Spleen (tissue), 11 donors: ENCODE data around the gene AHDC1. TPM values are rescaled to one million over a fixed set of nuclear protein-coding genes. Genes with fewer than 3 reads are reported as not detected.

ENCODE experiments used
- DNase-seq: peaks from one replicate; pipeline ENCODE4 v3.0.0-alpha.2; 2020
- H3K27ac ChIP-seq, 8 donors: fragments of 200-600 bp; sonication (generic) in 7 of 8; 1 replicate in 4 of 8; 2 replicates in 4 of 8; pipeline versions ENCODE4 v1.5.0 to v1.8.0; 2016 to 2021; ENCODE audit warnings: inconsistent platforms in 4 of 8, mild to moderate bottlenecking in 4 of 8, moderate library complexity in 1 of 8
- H3K27me3 ChIP-seq, 7 donors: fragments of 200-600 bp; sonication (generic) in 6 of 7; replicated peaks in 1 of 7; 1 replicate in 4 of 7; 2 replicates in 3 of 7; pipeline versions ENCODE4 v1.5.0 to v1.8.0; 2016 to 2021; ENCODE audit warnings: inconsistent platforms in 3 of 7, mild to moderate bottlenecking in 1 of 7
- H3K36me3 ChIP-seq, 6 donors: fragments of 200-600 bp; sonication (generic) in 5 of 6; 1 replicate in 4 of 6; 2 replicates in 2 of 6; pipeline versions ENCODE4 v1.5.0 to v1.8.0; 2016 to 2021; ENCODE audit warnings: inconsistent platforms in 2 of 6
- H3K4me1 ChIP-seq, 6 donors: fragments of 200-600 bp; sonication (generic) in 5 of 6; 1 replicate in 3 of 6; 2 replicates in 3 of 6; pipeline versions ENCODE4 v1.5.0 to v1.8.0; 2016 to 2021; ENCODE audit warnings: inconsistent platforms in 3 of 6
- H3K4me3 ChIP-seq, 8 donors: fragments of 200-600 bp; sonication (generic) in 7 of 8; 1 replicate in 4 of 8; 2 replicates in 4 of 8; pipeline versions ENCODE4 v1.5.0 to v1.8.0; 2016 to 2021; ENCODE audit warnings: inconsistent platforms in 4 of 8, mild to moderate bottlenecking in 4 of 8, moderate library complexity in 2 of 8
- H3K9me3 ChIP-seq, 8 donors: fragments of 200-600 bp; sonication (generic) in 7 of 8; 1 replicate in 4 of 8; 2 replicates in 4 of 8; pipeline versions ENCODE4 v1.5.0 to v1.8.0; 2016 to 2021; ENCODE audit warnings: inconsistent platforms in 4 of 8
- CTCF ChIP-seq, 11 experiments: fragments of 200-600 bp in 7 of 11; fragments of 450-650 bp in 4 of 11; sonication (generic) in 4 of 11; IDR thresholded peaks in 8 of 11; conservative IDR thresholded peaks in 3 of 11; 1 replicate in 7 of 11; 2 replicates in 4 of 11; pipeline versions ENCODE4 v1.4.0 to v1.8.0; 2016 to 2021; ENCODE audit warnings: antibody characterized with exemption in 11 of 11, inconsistent platforms in 4 of 11, mild to moderate bottlenecking in 1 of 11
- POLR2A ChIP-seq, 3 donors: fragments of 450-650 bp; IDR thresholded peaks; one replicate each; pipeline ENCODE4 v1.5.1; 2017; ENCODE audit warnings: antibody characterized with exemption in 3 of 3, mild to moderate bottlenecking in 1 of 3
- POLR2AphosphoS5 ChIP-seq, 3 donors: sonication (generic); formaldehyde crosslinking; IDR thresholded peaks; one replicate each; pipeline ENCODE4 v1.5.1; 2017; ENCODE audit warnings: antibody characterized with exemption in 3 of 3
- WGBS, 5 donors: extraction: QIAGEN DNeasy Blood & Tissue Kit in 3 of 5; methylation state at CpG; one replicate each; pipeline versions ENCODE4 v1.1.5 to v1.1.7; 2013 to 2018; 5-methylcytosine and 5-hydroxymethylcytosine counted together
- intact Hi-C: fragments of 100-400 bp; cut with DNase I; formaldehyde crosslinking; loops from one replicate; pipeline ENCODE4 v1.15.0; 2023; ENCODE audit warnings: low total_unique reads
- polyA plus RNA-seq, 3 donors: library from polyadenylated mRNA; stranded (reverse); fragments of 200-250 nt; gene quantifications; one replicate each; pipeline ENCODE4 v1.2.1, GENCODE V29; 2013
- total RNA-seq, 7 donors: library from RNA; depleted of rRNA in 3 of 7; stranded (reverse); fragments of >200 nt in 3 of 7; fragmentation: NEBNext Ultra II Directional in 4 of 7; extraction: Animal tissue kit (Norgen Biotek cat#: 25700) in 4 of 7; gene quantifications; one replicate each; pipeline versions ENCODE4 v1.1.0 to v1.2.1, GENCODE V29; 2016 to 2021
- donor health status: healthy with polysubstance abuse.
- donor health status: DM: no; HTN: no; CAD: no; lungs with moderate emphysema.
- donor health status: DM: no; HTN: no; CAD: no.
- donor health status: Bipolar disorder and iron deficiency.
- donor health status: healthy.
- donor health status: DM: no; HTN: no; CAD: no.
- donor health status: DM: yes; HTN: yes; CAD: no.

The AHDC1 gene
- total and polyA plus RNA-seq, 10 donors = 3.2 to 104 (median 42.7) TPM

- Histone ChIP-seq H3K27me3 (no peaks in the 10 kb centered on the region), H3K9me3 (no peaks in the 10 kb centered on the region), H3K4me3 (no peak overlapping the region), H3K27ac (peak overlapping the region in 6 of 8 donors; percentile 51 to 66 (median 63)), H3K36me3 (peaks cover 0 to 38% (median 28%) of the 10 kb centered on the region in 6 donors), H3K4me1 (peaks cover 33 to 99% (median 65%) of the 10 kb centered on the region in 6 donors)
- intact Hi-C loops = loop anchor here (2.0 to 10.0 kb wide), 4 partner anchors 53 to 207 kb away; partner anchors contain the start of gene WASF2
- DNase-seq = no peak
- TF ChIP-seq POLR2AphosphoS5 (IDR thresholded peaks at IDR 0.05) (no peak), CTCF (IDR thresholded peaks at IDR 0.05 in 8 of 11, conservative IDR thresholded peaks at IDR 0.05 in 3 of 11) (peak in 1 of 11 experiments; percentile 8)
- WGBS, 5 donors = 54 to 69% (median 62%) methylated on average over 12 of the region's 12 CpGs
Measured at GRCh38 chr1:27609618-27610240, 5.8 kb upstream of the AHDC1 start.

- peak in 2 of 3 donors; percentile 9 to 17 for TF ChIP-seq POLR2AphosphoS5 (IDR thresholded peaks at IDR 0.05)
- TF ChIP-seq CTCF (IDR thresholded peaks at IDR 0.05 in 8 of 11, conservative IDR thresholded peaks at IDR 0.05 in 3 of 11) = no peak
- intact Hi-C loops = loop anchor here (2.0 to 10.0 kb wide), 4 partner anchors 54 to 207 kb away; partner anchors contain the start of gene WASF2
Measured at GRCh38 chr1:27609210-27609555, 5.2 kb upstream of the AHDC1 start.

GRCh38 chr1:27607239-27607804 is 3.4 kb upstream of the AHDC1 start:
- Histone ChIP-seq H3K9me3 (no peaks in the 10 kb centered on the region), H3K4me3 (no peak overlapping the region), H3K4me1 (peaks cover 28 to 94% (median 64%) of the 10 kb centered on the region in 6 donors), H3K27me3 (peaks cover 0 to 10% (median 0%) of the 10 kb centered on the region in 7 donors), H3K36me3 (peaks cover 0 to 14% (median 5%) of the 10 kb centered on the region in 6 donors), H3K27ac (peak overlapping the region in 7 of 8 donors; percentile 26 to 68 (median 49))
- TF ChIP-seq POLR2AphosphoS5 (IDR thresholded peaks at IDR 0.05) = peak; percentile 12 to 72 (median 59)
- peak in 1 of 11 experiments; percentile 21 for TF ChIP-seq CTCF (IDR thresholded peaks at IDR 0.05 in 8 of 11, conservative IDR thresholded peaks at IDR 0.05 in 3 of 11)
- no peak for TF ChIP-seq POLR2A (IDR thresholded peaks at IDR 0.05)
- DNase-seq = no peak
- intact Hi-C loops = loop anchor here (2.0 to 10.0 kb wide), 4 partner anchors 113 to 309 kb away; partner anchors contain the start of gene WASF2
- WGBS, 5 donors = 55 to 68% (median 59%) methylated on average over 7 to 11 of the region's 11 CpGs

More at GRCh38 chr1:27609210-27609555, 5.2 kb upstream of the AHDC1 start:
- DNase-seq = no peak
- 46 to 71% (median 55%) methylated on average over 3 of the region's 3 CpGs for WGBS, 5 donors
- Histone ChIP-seq H3K4me1 (peaks cover 33 to 99% (median 64%) of the 10 kb centered on the region in 6 donors), H3K4me3 (no peak overlapping the region), H3K27ac (peak overlapping the region in 6 of 8 donors; percentile 51 to 66 (median 63)), H3K27me3 (no peaks in the 10 kb centered on the region), H3K36me3 (peaks cover 0 to 33% (median 22%) of the 10 kb centered on the region in 6 donors), H3K9me3 (no peaks in the 10 kb centered on the region)

- peaks cover 0 to 8% (median 2%) of the 10 kb centered on the region in 6 donors for H3K36me3 ChIP-seq
- peaks cover 31 to 94% (median 70%) of the 10 kb centered on the region in 6 donors for H3K4me1 ChIP-seq
- DNase-seq = no peak
- H3K4me3 ChIP-seq = no peak overlapping the region
- H3K27ac ChIP-seq = peak overlapping the region; percentile 26 to 68 (median 48)
- intact Hi-C loops = loop anchor here (2.0 to 10.0 kb wide), 4 partner anchors 112 to 308 kb away; partner anchors contain the start of gene WASF2
- WGBS, 5 donors = 64 to 81% (median 72%) methylated on average over 3 of the region's 3 CpGs
- no peaks in the 10 kb centered on the region for H3K9me3 ChIP-seq
- TF ChIP-seq CTCF (IDR thresholded peaks at IDR 0.05 in 8 of 11, conservative IDR thresholded peaks at IDR 0.05 in 3 of 11) (peak in 2 of 11 experiments; percentile 1 to 45), POLR2AphosphoS5 (IDR thresholded peaks at IDR 0.05) (no peak)
- peaks cover 0 to 13% (median 0%) of the 10 kb centered on the region in 7 donors for H3K27me3 ChIP-seq
Measured at GRCh38 chr1:27606708-27607238, 2.8 kb upstream of the AHDC1 start.
